ENCODE results near the gene KDM6A. TPM values are rescaled to one million over a fixed set of nuclear protein-coding genes. Genes with fewer than 3 reads are reported as not detected.

KDM6A gene
- total RNA-seq, 1 experiment from 2014 or later: 42.8 TPM

DNA sequence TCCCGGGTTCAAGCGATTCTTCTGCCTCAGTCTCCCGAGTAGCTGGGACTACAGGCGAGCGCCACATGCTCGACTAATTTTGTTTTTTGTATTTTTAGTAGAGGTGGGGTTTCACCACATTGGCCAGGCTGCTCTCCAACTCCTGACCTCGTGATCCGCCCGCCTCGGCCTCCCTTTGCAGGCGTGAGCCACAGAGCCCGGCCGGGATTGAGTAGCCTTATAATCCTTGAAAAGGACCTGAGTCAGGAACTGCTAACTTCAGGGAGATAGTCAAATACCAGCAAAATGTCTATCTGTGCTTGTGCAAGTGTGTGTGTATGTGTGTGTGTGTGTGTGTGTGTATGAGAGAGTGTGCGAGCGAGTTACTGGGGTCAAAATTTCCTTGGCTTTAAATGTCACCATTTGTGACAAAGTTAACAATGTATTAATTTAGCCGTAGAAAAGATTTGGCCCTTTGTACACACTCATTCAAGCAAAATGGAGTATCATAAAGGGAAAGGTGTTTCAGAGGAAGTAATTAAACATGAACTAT is 1.8 kb upstream of the KDM6A start:
- TF ChIP-seq, protein P1, sequence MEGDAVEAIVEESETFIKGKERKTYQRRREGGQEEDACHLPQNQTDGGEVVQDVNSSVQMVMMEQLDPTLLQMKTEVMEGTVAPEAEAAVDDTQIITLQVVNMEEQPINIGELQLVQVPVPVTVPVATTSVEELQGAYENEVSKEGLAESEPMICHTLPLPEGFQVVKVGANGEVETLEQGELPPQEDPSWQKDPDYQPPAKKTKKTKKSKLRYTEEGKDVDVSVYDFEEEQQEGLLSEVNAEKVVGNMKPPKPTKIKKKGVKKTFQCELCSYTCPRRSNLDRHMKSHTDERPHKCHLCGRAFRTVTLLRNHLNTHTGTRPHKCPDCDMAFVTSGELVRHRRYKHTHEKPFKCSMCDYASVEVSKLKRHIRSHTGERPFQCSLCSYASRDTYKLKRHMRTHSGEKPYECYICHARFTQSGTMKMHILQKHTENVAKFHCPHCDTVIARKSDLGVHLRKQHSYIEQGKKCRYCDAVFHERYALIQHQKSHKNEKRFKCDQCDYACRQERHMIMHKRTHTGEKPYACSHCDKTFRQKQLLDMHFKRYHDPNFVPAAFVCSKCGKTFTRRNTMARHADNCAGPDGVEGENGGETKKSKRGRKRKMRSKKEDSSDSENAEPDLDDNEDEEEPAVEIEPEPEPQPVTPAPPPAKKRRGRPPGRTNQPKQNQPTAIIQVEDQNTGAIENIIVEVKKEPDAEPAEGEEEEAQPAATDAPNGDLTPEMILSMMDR (conservative IDR thresholded peaks at IDR 0.05): no peak
- H2BK5ac ChIP-seq (ENCODE audit: insufficient read length, low read length): no peak overlapping the region
- no peak overlapping the region for H3K4ac ChIP-seq (ENCODE audit: low read depth, low read length)
- H3K27ac ChIP-seq (ENCODE audit: insufficient read length, low read depth, low read length): no peak overlapping the region
- no peak overlapping the region for H2BK12ac ChIP-seq (ENCODE audit: insufficient read length, low read depth, low read length)
- H3K79me1 ChIP-seq (ENCODE audit: insufficient read depth, low read depth, low read length, poor library complexity, severe bottlenecking): no peaks in the 10 kb centered on the region
- H3K23me2 ChIP-seq (ENCODE audit: insufficient read length, low read depth, low read length, poor library complexity, severe bottlenecking): no peaks in the 10 kb centered on the region
- no peaks in the 10 kb centered on the region for H4K20me1 ChIP-seq (ENCODE audit: control insufficient read depth, insufficient read depth, insufficient read length)
- H3K79me2 ChIP-seq (ENCODE audit: insufficient read depth, low read length): peaks cover 7% of the 10 kb centered on the region; the same call in 1 of the 2 replicates
- H3K4me1 ChIP-seq (ENCODE audit: insufficient read depth, low read length): no peaks in the 10 kb centered on the region
- H3K9me3 ChIP-seq (ENCODE audit: control insufficient read depth, low read depth, low read length): peaks cover 24% of the 10 kb centered on the region
- no peak overlapping the region for H3T11ph ChIP-seq (ENCODE audit: low read length)
- no peak overlapping the region for H2BK120ac ChIP-seq (ENCODE audit: low read depth, low read length, poor library complexity, severe bottlenecking)
- no peaks in the 10 kb centered on the region for H3K27me3 ChIP-seq (ENCODE audit: insufficient read depth, low read length)
- no peak overlapping the region for H4K8ac ChIP-seq (replicated peaks; ENCODE audit: insufficient read length, low read depth, low read length)
- H3K9me3 Mint-ChIP-seq: peaks cover 43 to 62% of the 10 kb centered on the region in 2 experiments
- H3K18ac ChIP-seq (ENCODE audit: insufficient read length, low read depth, low read length): no peak overlapping the region
- H2BK15ac ChIP-seq (ENCODE audit: low read depth, low read length): no peak overlapping the region
- H3K27ac Mint-ChIP-seq: peak overlapping the region in 2 of 3 experiments; percentile 38 to 80; a peak in 5 of 7 replicates
- peaks cover 0 to 9% (median 8%) of the 10 kb centered on the region in 3 experiments; a peak in 6 of 7 replicates for H3K36me3 Mint-ChIP-seq (ENCODE audit: insufficient read depth in 1 of 3, low read depth in 3 of 3)
- no peak overlapping the region for H4K91ac ChIP-seq (ENCODE audit: insufficient read length, low read depth, low read length)
- peaks cover 4 to 10% of the 10 kb centered on the region in 2 experiments for H3K4me1 Mint-ChIP-seq
- H3K9ac ChIP-seq (ENCODE audit: extremely low read depth, insufficient read length, low read length): no peak overlapping the region
- peak overlapping the region; percentile 10 for H3K4me2 ChIP-seq (ENCODE audit: insufficient read depth, insufficient read length, low read length)
- no CpG with 5 or more reads among the region's 16 CpGs for WGBS (ENCODE audit: extremely low coverage, insufficient read length, low lambda C conversion rate)
- no peak overlapping the region for H4K5ac ChIP-seq (ENCODE audit: insufficient read length, low read depth, low read length)
- H3K27me3 Mint-ChIP-seq (ENCODE audit: low read depth): no peaks in the 10 kb centered on the region
- no peak overlapping the region for H2BK20ac ChIP-seq (ENCODE audit: low read depth, low read length, poor library complexity, severe bottlenecking)
- H3K56ac ChIP-seq (ENCODE audit: insufficient read length, low read depth, low read length): no peak overlapping the region
- DNase-seq: no peak
- H2AK5ac ChIP-seq (ENCODE audit: insufficient read length, low read length): no peak overlapping the region
- peak overlapping the region; percentile 73 to 86 for H3K4me3 Mint-ChIP-seq
- H2AFZ ChIP-seq (ENCODE audit: low read length): no peak overlapping the region
- no peak overlapping the region for H3K14ac ChIP-seq (ENCODE audit: insufficient read depth, low read length)
- H3K23ac ChIP-seq (ENCODE audit: insufficient read length, low read depth, low read length): no peak overlapping the region
